Endodermal cell (in vitro differentiated cells): ENCODE results near the gene CYSTM1. TPM values are rescaled to one million over a fixed set of nuclear protein-coding genes. Genes with fewer than 3 reads are reported as not detected.

Experiments
- DNase-seq: peaks from one replicate; pipeline ENCODE4 v3.0.0-alpha.2; 2017
- H3K27ac ChIP-seq: 2 replicates; pipeline ENCODE4 v1.5.1; 2013; ENCODE audit warnings: mild to moderate bottlenecking, low read depth, low read length, moderate library complexity
- H3K27me3 ChIP-seq: 2 replicates; pipeline ENCODE4 v1.6.1; 2013; ENCODE audit warnings: mild to moderate bottlenecking, low read length, moderate library complexity; ENCODE audit not compliant: insufficient read depth, control insufficient read depth, poor library complexity, severe bottlenecking
- H3K36me3 ChIP-seq: 2 replicates; pipeline ENCODE4 v1.7.0; 2013; ENCODE audit warnings: mild to moderate bottlenecking, low read length, moderate library complexity; ENCODE audit not compliant: control insufficient read depth, insufficient read depth
- H3K4me1 ChIP-seq: one replicate; pipeline ENCODE4 v1.7.0; 2013; ENCODE audit warnings: low read length; ENCODE audit not compliant: control insufficient read depth, insufficient read depth
- H3K4me3 ChIP-seq: 2 replicates; pipeline ENCODE4 v1.5.1; 2013; ENCODE audit warnings: mild to moderate bottlenecking, low read length, moderate library complexity
- H3K9ac ChIP-seq: 2 replicates; pipeline ENCODE4 v1.6.1; 2013; ENCODE audit warnings: mild to moderate bottlenecking, low read length, moderate library complexity; ENCODE audit not compliant: poor library complexity, severe bottlenecking; ENCODE audit errors: extremely low read depth
- H3K9me3 ChIP-seq: 2 replicates; pipeline ENCODE4 v1.6.1; 2013; ENCODE audit warnings: mild to moderate bottlenecking, low read length, moderate library complexity; ENCODE audit not compliant: control insufficient read depth
- H3K27ac Mint-ChIP-seq: 2 replicates; pipeline ENCODE4 v1.8.0; 2020; ENCODE audit warnings: mixed read lengths
- H3K27me3 Mint-ChIP-seq: 2 replicates; pipeline ENCODE4 v1.8.0; 2021; ENCODE audit warnings: mild to moderate bottlenecking, mixed read lengths; ENCODE audit not compliant: insufficient read depth
- H3K36me3 Mint-ChIP-seq: 2 replicates; pipeline ENCODE4 v1.8.0; 2020; ENCODE audit warnings: low read depth, mixed read lengths
- H3K4me1 Mint-ChIP-seq: 2 replicates; pipeline ENCODE4 v1.8.0; 2020; ENCODE audit warnings: mixed read lengths
- H3K4me3 Mint-ChIP-seq: 2 replicates; pipeline ENCODE4 v1.8.0; 2020; ENCODE audit warnings: mild to moderate bottlenecking, moderate library complexity, mixed read lengths
- H3K9me3 Mint-ChIP-seq: 2 replicates; pipeline ENCODE4 v1.8.0; 2020; ENCODE audit warnings: mild to moderate bottlenecking, mixed read lengths
- CTCF ChIP-seq: fragments of 200-600 bp; sonication (generic); conservative IDR thresholded peaks from 2 replicates; pipeline ENCODE4 v1.5.0; 2021; ENCODE audit warnings: antibody characterized with exemption, mild to moderate bottlenecking
- WGBS, 2 experiments: methylation state at CpG; one replicate each; pipeline versions ENCODE4 v1.1.5 to v1.1.7; 2013; ENCODE audit warnings: missing lambda C conversion rate in 2 of 2, mixed read lengths in 1 of 2; ENCODE audit not compliant: insufficient coverage in 1 of 2, insufficient read length in 1 of 2; 5-methylcytosine and 5-hydroxymethylcytosine counted together
- total RNA-seq, 2 donors: library from RNA; stranded (reverse); fragmentation: NEBNext Ultra II Directional in 1 of 2; extraction: Animal tissue kit (Norgen Biotek cat#: 25700) in 1 of 2; gene quantifications; 2 replicates in 1 of 2; 3 replicates in 1 of 2; pipeline ENCODE4 v1.2.1, GENCODE V29; 2021

CYSTM1 gene
- total RNA-seq, 2 donors from 2014 or later = 30.7 to 38.1 TPM

DNA sequence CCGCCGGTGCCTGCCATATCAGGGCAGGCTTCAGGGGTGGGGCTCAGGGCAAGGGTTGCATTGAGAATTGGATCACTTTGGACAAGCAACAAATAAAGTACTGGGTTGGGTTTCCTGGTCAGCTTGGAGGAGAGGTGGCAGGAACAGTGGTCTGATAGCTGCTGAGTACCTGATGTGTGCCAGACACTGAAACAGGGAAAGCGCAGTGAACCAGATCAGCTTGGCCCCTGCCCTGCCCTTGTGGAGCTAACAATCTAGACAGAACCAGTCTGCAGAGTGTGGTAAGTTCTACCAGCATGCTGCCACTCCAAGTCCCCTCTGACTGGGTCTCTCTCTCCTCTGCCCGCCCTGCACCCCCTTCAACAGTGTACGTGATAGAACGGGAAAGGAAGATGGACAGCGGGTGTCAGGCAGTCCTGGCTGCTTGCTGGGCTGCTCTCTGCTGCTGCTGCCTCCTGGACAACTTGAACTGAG is 53.4 kb downstream of the CYSTM1 start:
- no peaks in the 10 kb centered on the region for H3K4me1 ChIP-seq
- H3K36me3 ChIP-seq = no peaks in the 10 kb centered on the region
- DNase-seq = peak; percentile 33
- no peak overlapping the region for H3K4me3 Mint-ChIP-seq
- WGBS, 2 experiments = 91 to 94% methylated on average over 7 of the region's 7 CpGs
- H3K27ac ChIP-seq = no peak overlapping the region
- no peaks in the 10 kb centered on the region for H3K27me3 ChIP-seq
- H3K36me3 Mint-ChIP-seq = no peaks in the 10 kb centered on the region
- H3K9me3 Mint-ChIP-seq = no peaks in the 10 kb centered on the region
- H3K4me1 Mint-ChIP-seq = peaks cover 2% of the 10 kb centered on the region
- H3K9me3 ChIP-seq = no peaks in the 10 kb centered on the region
- no peaks in the 10 kb centered on the region for H3K27me3 Mint-ChIP-seq
- no peak overlapping the region for H3K9ac ChIP-seq
- TF ChIP-seq CTCF = no peak
- no peak overlapping the region for H3K4me3 ChIP-seq
- no peak overlapping the region for H3K27ac Mint-ChIP-seq

DNA sequence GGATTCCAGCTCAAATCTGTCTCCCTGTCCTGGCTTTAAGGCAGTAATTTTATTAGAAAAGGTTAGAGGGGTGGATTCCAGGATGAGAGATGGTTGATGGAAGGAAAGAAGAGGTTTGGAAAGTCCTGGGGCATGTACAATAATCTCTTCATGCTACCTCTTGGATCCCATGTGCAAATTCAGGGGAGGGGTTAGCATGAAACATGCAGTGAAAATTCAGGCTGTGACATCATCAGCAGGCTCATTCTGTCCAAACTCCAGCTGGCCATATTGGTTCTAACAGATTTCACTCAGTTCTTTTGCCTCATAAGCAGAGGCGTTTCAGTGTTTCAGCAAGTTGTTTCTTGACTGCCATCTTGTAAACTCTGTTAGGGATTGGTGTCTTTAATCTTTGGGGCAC is 55.4 kb downstream of the CYSTM1 start:
- no peaks in the 10 kb centered on the region for H3K27me3 Mint-ChIP-seq
- no peaks in the 10 kb centered on the region for H3K36me3 Mint-ChIP-seq
- H3K9me3 Mint-ChIP-seq = no peaks in the 10 kb centered on the region

DNA sequence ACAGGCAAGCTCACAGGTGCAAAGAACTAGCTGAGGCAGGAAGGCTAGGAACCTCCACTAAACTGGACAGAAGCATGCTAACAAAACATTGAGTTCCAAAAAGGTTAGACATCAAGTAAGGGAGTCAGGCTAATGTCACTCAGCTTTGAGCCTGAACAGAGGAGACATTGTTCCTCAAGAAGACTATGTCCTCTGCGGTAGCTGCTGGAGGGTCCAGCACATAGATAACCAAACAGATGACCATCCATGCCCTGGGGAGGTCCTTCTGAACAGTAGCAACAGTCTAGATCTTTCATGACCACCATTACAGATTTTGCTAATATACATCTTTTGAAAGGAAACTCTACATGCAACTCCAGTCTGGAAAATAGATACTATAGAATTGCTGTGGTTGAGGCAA is 57.7 kb downstream of the CYSTM1 start:
- no peaks in the 10 kb centered on the region for H3K9me3 ChIP-seq
- Mint-ChIP-seq H3K9me3 (no peaks in the 10 kb centered on the region), H3K4me1 (no peaks in the 10 kb centered on the region), H3K4me3 (no peak overlapping the region), H3K27me3 (no peaks in the 10 kb centered on the region), H3K36me3 (no peaks in the 10 kb centered on the region), H3K27ac (no peak overlapping the region)
- DNase-seq = no peak
- 93 to 100% methylated on average over 1 of the region's 1 CpG for WGBS, 2 experiments
- H3K27ac ChIP-seq = no peak overlapping the region
- no peak for TF ChIP-seq CTCF
- H3K36me3 ChIP-seq = no peaks in the 10 kb centered on the region
- no peaks in the 10 kb centered on the region for H3K27me3 ChIP-seq
- no peaks in the 10 kb centered on the region for H3K4me1 ChIP-seq
- no peak overlapping the region for H3K9ac ChIP-seq
- H3K4me3 ChIP-seq = no peak overlapping the region

More for the DNA sequence above, 55.4 kb downstream of the CYSTM1 start:
- no peak overlapping the region for H3K9ac ChIP-seq
- H3K27ac ChIP-seq = no peak overlapping the region
- 94 to 100% methylated on average over 1 of the region's 1 CpG for WGBS, 2 experiments
- no peaks in the 10 kb centered on the region for H3K27me3 ChIP-seq
- H3K4me1 ChIP-seq = no peaks in the 10 kb centered on the region
- Mint-ChIP-seq H3K27ac (no peak overlapping the region), H3K4me1 (peaks cover 2% of the 10 kb centered on the region), H3K4me3 (no peak overlapping the region)
- DNase-seq = no peak
- no peak overlapping the region for H3K4me3 ChIP-seq
- no peaks in the 10 kb centered on the region for H3K9me3 ChIP-seq
- H3K36me3 ChIP-seq = no peaks in the 10 kb centered on the region
- TF ChIP-seq CTCF = no peak
